Parietal lobe (tissue), 2 donors: ENCODE results near the gene OR8I2. TPM values are rescaled to one million over a fixed set of nuclear protein-coding genes. Genes with fewer than 3 reads are reported as not detected.

Source experiments
- small RNA-seq: library from RNA; depleted of rRNA; stranded (forward); fragments of <200 nt; gene quantifications from one replicate; pipeline ENCODE3, GENCODE V24; 2014; ENCODE audit warnings: low replicate concordance
- total RNA-seq: library from RNA; depleted of rRNA; stranded (reverse); fragments of >200 nt; gene quantifications from one replicate; pipeline ENCODE4 v1.2.3, GENCODE V29; 2014

OR8I2 gene
- not detected for total RNA-seq

DNA sequence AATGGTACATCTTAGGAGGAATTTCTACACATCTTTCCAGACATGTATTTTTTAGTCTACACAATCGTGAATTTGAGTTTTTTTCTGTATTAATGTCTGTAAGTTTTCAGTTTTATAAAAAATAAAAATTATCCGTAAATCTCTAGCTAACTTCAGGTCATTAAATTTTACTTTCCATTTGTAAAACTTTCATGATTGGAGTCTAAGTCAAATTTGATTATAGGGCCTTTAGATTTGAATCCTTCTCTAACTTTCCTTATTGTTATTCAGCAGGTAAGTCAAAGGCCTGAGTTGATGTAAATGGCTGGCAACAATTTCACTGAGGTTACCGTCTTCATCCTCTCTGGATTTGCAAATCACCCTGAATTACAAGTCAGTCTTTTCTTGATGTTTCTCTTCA, at the start of gene OR8I2:
Gene OR8I2, plus strand, starts transcription at position 301 of the 400 bp plus-strand sequence. Its CDS starts 0 bp downstream, at position 301.

DNA sequence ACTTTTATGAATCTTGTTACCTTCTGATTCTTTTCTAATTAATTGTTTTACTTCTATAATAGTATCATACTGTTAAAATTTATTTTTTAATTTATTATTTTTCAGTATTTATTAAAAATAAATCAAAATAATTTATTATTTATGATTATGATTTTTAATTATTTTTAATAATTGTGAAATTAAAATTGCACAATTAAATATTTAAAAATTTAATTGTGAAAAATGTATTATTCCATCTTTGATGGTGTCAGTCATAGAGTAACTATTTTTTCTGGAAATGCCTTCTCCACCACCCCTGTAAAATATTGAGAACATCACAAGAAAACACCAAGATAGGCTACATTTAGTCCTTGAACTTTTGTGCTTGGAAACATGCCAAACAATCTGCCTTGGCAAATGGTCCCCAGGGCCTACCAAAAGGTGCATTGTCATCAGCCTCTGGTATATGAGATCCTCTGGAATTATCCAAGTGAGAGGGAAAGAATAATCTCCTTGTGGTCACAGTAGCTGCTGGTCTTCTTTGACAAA, 10.2 kb downstream of the OR8I2 start, which contains the start of gene OR8H2:
Gene OR8H2, plus strand, starts transcription at position 478 of the 528 bp plus-strand sequence. CDS start 1,356 bp downstream, outside the sequence.

DNA sequence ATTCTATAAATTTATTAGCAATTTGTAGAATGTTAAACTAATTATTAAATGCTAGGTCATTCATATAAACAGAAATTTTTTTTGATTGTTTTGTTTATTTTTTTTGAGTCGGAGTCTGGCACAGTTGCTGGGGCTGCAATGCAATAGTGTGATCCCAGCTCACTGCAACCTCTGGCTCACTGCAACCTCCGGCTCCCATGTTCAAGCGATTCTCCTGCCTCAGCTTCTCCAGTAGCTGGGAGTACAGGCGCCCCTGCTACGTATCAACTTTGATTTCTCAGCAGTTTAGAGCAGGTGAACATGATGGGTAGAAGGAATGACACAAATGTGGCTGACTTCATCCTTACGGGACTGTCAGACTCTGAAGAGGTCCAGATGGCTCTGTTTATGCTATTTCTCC, 29.0 kb downstream of the OR8I2 start, which contains the start of gene OR8H3:
Gene OR8H3, plus strand, starts transcription at position 301 of the 400 bp plus-strand sequence. Its CDS starts 0 bp downstream, at position 301.

DNA sequence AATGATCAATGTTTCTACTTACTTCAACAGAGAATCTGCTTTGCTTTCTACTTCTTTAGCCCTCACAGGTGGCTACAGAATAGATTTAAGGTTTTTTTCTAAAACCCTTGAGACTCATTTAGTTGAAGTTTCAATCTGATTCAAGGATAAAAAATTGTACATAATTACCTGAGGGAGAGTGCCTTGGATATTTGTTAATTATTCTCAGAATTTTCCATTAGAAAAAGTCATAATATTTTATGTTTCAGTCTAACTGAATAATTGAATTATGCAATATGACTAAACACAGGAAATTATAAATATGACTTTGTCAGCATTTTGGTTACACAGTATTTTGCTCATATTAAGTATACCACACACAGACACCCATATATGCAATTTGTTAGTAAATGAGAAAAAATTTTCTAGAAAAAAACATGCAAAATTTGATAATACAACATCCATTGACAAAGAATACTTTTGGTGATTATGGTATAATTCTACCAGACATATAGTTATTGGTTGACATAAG, 47.1 kb downstream of the OR8I2 start, which contains the start of gene OR8J3:
Gene OR8J3, minus strand, starts transcription at position 51 of the 511 bp plus-strand sequence. CDS start 2,483 bp downstream, outside the sequence.

Small RNAs within 50 kb of the gene (small RNA-seq; reads per million reads assigned to genes)
- not detected for gene OR8I4P

Other genes starting within 250 kb of the OR8I2 start
- gene TRIM51, start 210.0 kb upstream of the OR8I2 start, total RNA-seq, result not detected
- not detected for gene OR5W2, start 178.7 kb upstream of the OR8I2 start, total RNA-seq
- not detected for gene OR5I1, start 156.9 kb upstream of the OR8I2 start, total RNA-seq
- not detected for gene OR10AG1, start 123.4 kb upstream of the OR8I2 start, total RNA-seq
- gene OR5F1, start 98.7 kb upstream of the OR8I2 start, total RNA-seq, result not detected
- not detected for gene OR5AS1, start 65.7 kb upstream of the OR8I2 start, total RNA-seq
- gene OR8H2, start 10.4 kb downstream of the OR8I2 start, total RNA-seq, result not detected
- gene OR8H3, start 29.1 kb downstream of the OR8I2 start, total RNA-seq, result not detected
- gene OR8J3, start 46.9 kb downstream of the OR8I2 start, total RNA-seq, result not detected
- not detected for gene OR8K5, start 67.0 kb downstream of the OR8I2 start, total RNA-seq
- not detected for gene OR5J2, start 83.3 kb downstream of the OR8I2 start, total RNA-seq
- gene OR5T2, start 140.9 kb downstream of the OR8I2 start, total RNA-seq, result not detected
- gene OR5T3, start 158.9 kb downstream of the OR8I2 start, total RNA-seq, result not detected
- not detected for gene OR5T1, start 180.8 kb downstream of the OR8I2 start, total RNA-seq
- gene OR8H1, start 198.9 kb downstream of the OR8I2 start, total RNA-seq, result not detected
- not detected for gene OR8K3, start 221.8 kb downstream of the OR8I2 start, total RNA-seq